HL-60 (cell line): ENCODE measurements around the gene CFAP43.

Source experiments
- DNase-seq, 2 experiments: peaks; one replicate each; pipeline ENCODE4 v3.0.0-alpha.2; 2010 to 2020; ENCODE audit warnings: low read depth in 1 of 2, low spot score in 1 of 2
- H3K27ac ChIP-seq: fragments of 250-450 bp; sonication (Bioruptor Pico); replicated peaks from 2 replicates; pipeline ENCODE4 v1.5.1; 2020; ENCODE audit warnings: mild to moderate bottlenecking, moderate library complexity
- H3K27me3 ChIP-seq: fragments of 250-450 bp; sonication (Bioruptor Pico); 2 replicates; pipeline ENCODE4 v1.5.1; 2021; ENCODE audit warnings: mild to moderate bottlenecking, moderate library complexity; ENCODE audit not compliant: insufficient read depth, poor library complexity, severe bottlenecking
- H3K4me3 ChIP-seq: replicated peaks from 2 replicates; pipeline ENCODE4 v1.5.1; 2011; ENCODE audit warnings: mild to moderate bottlenecking, control low read depth, low read length; ENCODE audit not compliant: insufficient read depth
- GABPA ChIP-seq: IDR thresholded peaks from 2 replicates; pipeline ENCODE4 v1.6.1; 2012; ENCODE audit warnings: low read depth
- POLR2AphosphoS5 ChIP-seq: IDR thresholded peaks from 2 replicates; pipeline ENCODE4 v1.6.1; 2012; ENCODE audit warnings: low read depth
- SPI1 ChIP-seq: IDR thresholded peaks from 2 replicates; pipeline ENCODE4 v1.6.1; 2012; ENCODE audit warnings: low read depth, mild to moderate bottlenecking, borderline replicate concordance
- TF ChIP-seq, protein P1 (sequence below): IDR thresholded peaks from one replicate; pipeline ENCODE4 v1.5.1; 2011; ENCODE audit warnings: low read length, control low read depth, inconsistent platforms; ENCODE audit not compliant: insufficient read depth
- TF ChIP-seq, protein P2 (sequence below): IDR thresholded peaks from 2 replicates; pipeline ENCODE4 v1.6.1; 2012; ENCODE audit warnings: low read depth; ENCODE audit not compliant: insufficient replicate concordance

CFAP43 gene

DNA sequence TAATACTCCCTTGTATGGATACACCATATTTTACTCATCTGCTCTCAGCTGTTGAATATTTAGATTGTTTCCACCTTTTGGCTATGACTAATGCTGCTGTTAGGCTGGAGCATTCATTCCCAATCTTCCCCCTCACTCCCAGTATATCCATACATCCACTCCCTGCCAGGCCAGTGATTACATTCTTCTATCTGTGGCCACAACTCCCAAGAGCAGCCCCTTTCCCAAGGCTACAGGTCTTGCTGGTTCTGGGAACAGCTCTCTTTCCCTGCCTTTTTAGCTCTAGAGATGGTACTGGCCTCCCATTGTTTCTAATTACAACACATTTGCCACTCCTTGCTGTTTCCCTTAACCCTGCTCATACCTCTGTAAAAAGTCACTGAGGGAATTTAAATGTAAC, 82.0 kb downstream of the CFAP43 start:
- no peak overlapping the region for H3K4me3 ChIP-seq
- TF ChIP-seq GABPA (no peak), POLR2AphosphoS5 (no peak), SPI1 (no peak)
- TF ChIP-seq, protein P1, sequence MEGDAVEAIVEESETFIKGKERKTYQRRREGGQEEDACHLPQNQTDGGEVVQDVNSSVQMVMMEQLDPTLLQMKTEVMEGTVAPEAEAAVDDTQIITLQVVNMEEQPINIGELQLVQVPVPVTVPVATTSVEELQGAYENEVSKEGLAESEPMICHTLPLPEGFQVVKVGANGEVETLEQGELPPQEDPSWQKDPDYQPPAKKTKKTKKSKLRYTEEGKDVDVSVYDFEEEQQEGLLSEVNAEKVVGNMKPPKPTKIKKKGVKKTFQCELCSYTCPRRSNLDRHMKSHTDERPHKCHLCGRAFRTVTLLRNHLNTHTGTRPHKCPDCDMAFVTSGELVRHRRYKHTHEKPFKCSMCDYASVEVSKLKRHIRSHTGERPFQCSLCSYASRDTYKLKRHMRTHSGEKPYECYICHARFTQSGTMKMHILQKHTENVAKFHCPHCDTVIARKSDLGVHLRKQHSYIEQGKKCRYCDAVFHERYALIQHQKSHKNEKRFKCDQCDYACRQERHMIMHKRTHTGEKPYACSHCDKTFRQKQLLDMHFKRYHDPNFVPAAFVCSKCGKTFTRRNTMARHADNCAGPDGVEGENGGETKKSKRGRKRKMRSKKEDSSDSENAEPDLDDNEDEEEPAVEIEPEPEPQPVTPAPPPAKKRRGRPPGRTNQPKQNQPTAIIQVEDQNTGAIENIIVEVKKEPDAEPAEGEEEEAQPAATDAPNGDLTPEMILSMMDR = no peak
- TF ChIP-seq, protein P2, sequence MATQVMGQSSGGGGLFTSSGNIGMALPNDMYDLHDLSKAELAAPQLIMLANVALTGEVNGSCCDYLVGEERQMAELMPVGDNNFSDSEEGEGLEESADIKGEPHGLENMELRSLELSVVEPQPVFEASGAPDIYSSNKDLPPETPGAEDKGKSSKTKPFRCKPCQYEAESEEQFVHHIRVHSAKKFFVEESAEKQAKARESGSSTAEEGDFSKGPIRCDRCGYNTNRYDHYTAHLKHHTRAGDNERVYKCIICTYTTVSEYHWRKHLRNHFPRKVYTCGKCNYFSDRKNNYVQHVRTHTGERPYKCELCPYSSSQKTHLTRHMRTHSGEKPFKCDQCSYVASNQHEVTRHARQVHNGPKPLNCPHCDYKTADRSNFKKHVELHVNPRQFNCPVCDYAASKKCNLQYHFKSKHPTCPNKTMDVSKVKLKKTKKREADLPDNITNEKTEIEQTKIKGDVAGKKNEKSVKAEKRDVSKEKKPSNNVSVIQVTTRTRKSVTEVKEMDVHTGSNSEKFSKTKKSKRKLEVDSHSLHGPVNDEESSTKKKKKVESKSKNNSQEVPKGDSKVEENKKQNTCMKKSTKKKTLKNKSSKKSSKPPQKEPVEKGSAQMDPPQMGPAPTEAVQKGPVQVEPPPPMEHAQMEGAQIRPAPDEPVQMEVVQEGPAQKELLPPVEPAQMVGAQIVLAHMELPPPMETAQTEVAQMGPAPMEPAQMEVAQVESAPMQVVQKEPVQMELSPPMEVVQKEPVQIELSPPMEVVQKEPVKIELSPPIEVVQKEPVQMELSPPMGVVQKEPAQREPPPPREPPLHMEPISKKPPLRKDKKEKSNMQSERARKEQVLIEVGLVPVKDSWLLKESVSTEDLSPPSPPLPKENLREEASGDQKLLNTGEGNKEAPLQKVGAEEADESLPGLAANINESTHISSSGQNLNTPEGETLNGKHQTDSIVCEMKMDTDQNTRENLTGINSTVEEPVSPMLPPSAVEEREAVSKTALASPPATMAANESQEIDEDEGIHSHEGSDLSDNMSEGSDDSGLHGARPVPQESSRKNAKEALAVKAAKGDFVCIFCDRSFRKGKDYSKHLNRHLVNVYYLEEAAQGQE = no peak
- DNase-seq = no peak
- no peak overlapping the region for H3K27ac ChIP-seq
- peaks cover 6% of the 10 kb centered on the region for H3K27me3 ChIP-seq

DNA sequence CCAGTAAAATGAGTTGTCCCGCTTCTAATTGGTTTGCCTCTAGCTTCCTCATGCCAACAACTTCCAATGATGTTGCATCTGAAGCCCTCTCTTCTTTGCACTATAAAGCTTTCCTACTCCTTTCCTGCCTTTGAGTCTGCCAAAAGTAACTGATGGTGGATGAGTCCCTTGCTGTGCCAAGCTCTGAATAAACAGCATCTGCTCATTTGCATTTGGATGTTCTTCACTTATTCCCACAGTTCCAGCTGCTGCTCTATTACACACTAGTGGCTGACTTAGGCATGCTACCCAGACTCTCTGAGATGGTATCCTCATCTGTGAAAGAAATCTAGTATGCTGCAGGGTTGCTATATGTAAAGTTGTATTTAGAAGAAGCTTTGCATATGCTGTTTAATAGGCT, 85.3 kb downstream of the CFAP43 start:
- H3K4me3 ChIP-seq = no peak overlapping the region
- H3K27me3 ChIP-seq = peaks cover 6% of the 10 kb centered on the region
- H3K27ac ChIP-seq = no peak overlapping the region
- TF ChIP-seq, protein P1 = no peak
- no peak for TF ChIP-seq POLR2AphosphoS5
- TF ChIP-seq GABPA = no peak
- TF ChIP-seq SPI1 = no peak
- TF ChIP-seq, protein P2 = no peak
- no peak for DNase-seq

DNA sequence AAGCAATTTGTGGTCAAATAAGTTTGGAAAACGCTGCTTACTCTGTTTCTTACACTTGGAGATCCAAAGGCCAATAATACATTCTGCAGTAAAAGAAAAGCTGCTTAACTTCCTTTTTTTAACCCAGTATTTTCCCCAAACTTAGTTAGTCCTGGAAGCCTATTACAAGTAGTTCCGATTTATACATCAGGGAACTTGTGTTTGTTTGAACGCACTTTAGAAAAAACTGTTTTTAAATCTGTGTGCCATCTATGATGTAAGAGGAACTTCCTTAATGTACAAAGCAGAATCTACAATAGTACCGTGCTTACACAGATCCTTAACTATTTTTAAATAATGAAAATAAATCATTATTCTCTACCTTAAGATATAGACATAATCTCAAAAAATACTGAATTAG, 87.2 kb downstream of the CFAP43 start:
- peaks cover 6% of the 10 kb centered on the region for H3K27me3 ChIP-seq
- DNase-seq = no peak
- no peak overlapping the region for H3K27ac ChIP-seq
- TF ChIP-seq, protein P1 = no peak
- TF ChIP-seq, protein P2 = no peak
- TF ChIP-seq GABPA (no peak), SPI1 (no peak), POLR2AphosphoS5 (no peak)
- H3K4me3 ChIP-seq = no peak overlapping the region
